Upper lobe of left lung (tissue), 6 donors: ENCODE results near the gene MPEG1. TPM values are rescaled to one million over a fixed set of nuclear protein-coding genes. Genes with fewer than 3 reads are reported as not detected.

ENCODE experiments used
- ATAC-seq, 2 donors: fragments of 200-7000 bp; cut with Tn5 transposase; one replicate each; pipeline ENCODE4 v1.9.1; 2022; ENCODE audit warnings: mild to moderate bottlenecking in 2 of 2, moderate library complexity in 2 of 2; ENCODE audit not compliant: low FRiP score in 2 of 2
- DNase-seq, 2 donors: peaks; one replicate each; pipeline ENCODE4 v3.0.0-alpha.2; 2019 to 2020
- H3K27ac ChIP-seq, 4 donors: fragments of 200-600 bp; sonication (generic); one replicate each; pipeline ENCODE4 v1.5.1; 2016 to 2019
- H3K27me3 ChIP-seq, 4 donors: fragments of 200-600 bp; sonication (generic); one replicate each; pipeline ENCODE4 v1.5.1; 2017 to 2019
- H3K36me3 ChIP-seq, 4 donors: fragments of 200-600 bp; sonication (generic); one replicate each; pipeline ENCODE4 v1.5.1; 2016 to 2019
- H3K4me1 ChIP-seq, 4 donors: fragments of 200-600 bp; sonication (generic); one replicate each; pipeline ENCODE4 v1.5.1; 2018 to 2019
- H3K4me3 ChIP-seq, 4 donors: fragments of 200-600 bp; sonication (generic); one replicate each; pipeline ENCODE4 v1.5.1; 2017 to 2019; ENCODE audit warnings: mild to moderate bottlenecking in 2 of 4, moderate library complexity in 1 of 4
- H3K9me3 ChIP-seq, 4 donors: fragments of 200-600 bp; sonication (generic); one replicate each; pipeline ENCODE4 v1.5.1; 2018 to 2019
- CTCF ChIP-seq, 6 experiments: fragments of 450-650 bp in 4 of 6; fragments of 200-600 bp in 2 of 6; sonication (generic) in 2 of 6; IDR thresholded peaks; one replicate each; pipeline ENCODE4 v1.5.1; 2016 to 2019; ENCODE audit warnings: antibody characterized with exemption in 6 of 6
- EP300 ChIP-seq, 4 donors: sonication (generic); formaldehyde crosslinking; IDR thresholded peaks; one replicate each; pipeline ENCODE4 v1.5.1; 2017; ENCODE audit warnings: antibody characterized with exemption in 4 of 4, control low read depth in 2 of 4
- POLR2A ChIP-seq, 4 donors: fragments of 450-650 bp; IDR thresholded peaks; one replicate each; pipeline ENCODE4 v1.5.1; 2016 to 2017; ENCODE audit warnings: antibody characterized with exemption in 4 of 4, mild to moderate bottlenecking in 2 of 4
- POLR2AphosphoS5 ChIP-seq, 2 donors: sonication (generic); formaldehyde crosslinking; IDR thresholded peaks; one replicate each; pipeline ENCODE4 v1.5.1; 2017; ENCODE audit warnings: antibody characterized with exemption in 2 of 2
- WGBS, 2 donors: methylation state at CpG; one replicate each; pipeline ENCODE4 v1.1.5; 2017 to 2018; 5-methylcytosine and 5-hydroxymethylcytosine counted together
- total RNA-seq, 6 donors: library from RNA; depleted of rRNA in 4 of 6; stranded (reverse); fragments of >200 nt in 4 of 6; gene quantifications; one replicate each; pipeline versions ENCODE4 v1.1.0 to v1.2.1, GENCODE V29; 2016 to 2021
- donor health status: DM: no; HTN: no; CAD: no; lungs with moderate emphysema.
- donor health status: DM: no; HTN: yes; CAD: no; lungs with severe emphysema.

The MPEG1 gene
- total RNA-seq, 6 donors from 2014 or later: 5.5 to 59.2 (median 25.1) TPM

GRCh38 chr11:59191095-59191494 lies 21.6 kb downstream of the MPEG1 start:
- H3K4me1 ChIP-seq: peaks cover 33 to 48% (median 46%) of the 10 kb centered on the region in 4 donors
- 90 to 98% methylated on average over 4 of the region's 4 CpGs for WGBS, 2 donors
- no peak overlapping the region for H3K4me3 ChIP-seq
- peaks cover 0 to 30% (median 8%) of the 10 kb centered on the region in 4 donors for H3K36me3 ChIP-seq
- no peak for TF ChIP-seq CTCF (IDR thresholded peaks at IDR 0.05)
- no peak for TF ChIP-seq POLR2A (IDR thresholded peaks at IDR 0.05)
- no peak for TF ChIP-seq EP300 (IDR thresholded peaks at IDR 0.05)
- TF ChIP-seq POLR2AphosphoS5 (IDR thresholded peaks at IDR 0.05): no peak
- no peaks in the 10 kb centered on the region for H3K9me3 ChIP-seq
- DNase-seq (no peak), ATAC-seq (no peak)
- H3K27me3 ChIP-seq: no peaks in the 10 kb centered on the region
- peak overlapping the region in 2 of 4 donors; percentile 15 to 62 for H3K27ac ChIP-seq

GRCh38 chr11:59189986-59190385 lies 22.7 kb downstream of the MPEG1 start:
- WGBS, 2 donors: 8 to 14% methylated on average over 4 of the region's 4 CpGs
- Histone ChIP-seq H3K27me3 (no peaks in the 10 kb centered on the region), H3K4me1 (peaks cover 38 to 56% (median 51%) of the 10 kb centered on the region in 4 donors), H3K4me3 (no peak overlapping the region), H3K9me3 (no peaks in the 10 kb centered on the region), H3K27ac (peak overlapping the region in 3 of 4 donors; percentile 15 to 74 (median 73)), H3K36me3 (peaks cover 0 to 23% (median 3%) of the 10 kb centered on the region in 4 donors)
- peak in 1 of 2 donors; percentile 6 for TF ChIP-seq POLR2AphosphoS5 (IDR thresholded peaks at IDR 0.05)
- TF ChIP-seq EP300 (IDR thresholded peaks at IDR 0.05): peak in 1 of 4 donors; percentile 59
- no peak for TF ChIP-seq CTCF (IDR thresholded peaks at IDR 0.05)
- no peak for TF ChIP-seq POLR2A (IDR thresholded peaks at IDR 0.05)
- ATAC-seq (no peak), DNase-seq (no peak)

GRCh38 chr11:59188954-59189353 lies 23.8 kb downstream of the MPEG1 start:
- Histone ChIP-seq H3K27ac (peak overlapping the region; percentile 33 to 82 (median 74)), H3K9me3 (no peaks in the 10 kb centered on the region), H3K36me3 (peaks cover 0 to 19% (median 2%) of the 10 kb centered on the region in 4 donors), H3K27me3 (no peaks in the 10 kb centered on the region), H3K4me1 (peaks cover 48 to 58% (median 55%) of the 10 kb centered on the region in 4 donors), H3K4me3 (no peak overlapping the region)
- TF ChIP-seq POLR2A (IDR thresholded peaks at IDR 0.05) (no peak), EP300 (IDR thresholded peaks at IDR 0.05) (peak in 3 of 4 donors; percentile 18 to 68 (median 22)), POLR2AphosphoS5 (IDR thresholded peaks at IDR 0.05) (peak in 1 of 2 donors; percentile 47), CTCF (IDR thresholded peaks at IDR 0.05) (no peak)
- DNase-seq (no peak), ATAC-seq (no peak)
- WGBS, 2 donors: 61 to 65% methylated on average over 4 of the region's 4 CpGs

GRCh38 chr11:59187587-59187986 lies 25.1 kb downstream of the MPEG1 start:
- TF ChIP-seq POLR2AphosphoS5 (IDR thresholded peaks at IDR 0.05): peak; percentile 79 to 81
- TF ChIP-seq CTCF (IDR thresholded peaks at IDR 0.05): no peak
- peak in 2 of 4 donors; percentile 21 to 25 for TF ChIP-seq EP300 (IDR thresholded peaks at IDR 0.05)
- ATAC-seq (peak; percentile 51 to 73), DNase-seq (peak; percentile 72 to 76)
- Histone ChIP-seq H3K27ac (peak overlapping the region; percentile 28 to 82 (median 74)), H3K9me3 (no peaks in the 10 kb centered on the region), H3K4me1 (peaks cover 51 to 64% (median 55%) of the 10 kb centered on the region in 4 donors), H3K27me3 (no peaks in the 10 kb centered on the region), H3K36me3 (peaks cover 0 to 15% (median 0%) of the 10 kb centered on the region in 4 donors), H3K4me3 (no peak overlapping the region)
- WGBS, 2 donors: 58 to 59% methylated on average over 6 of the region's 6 CpGs

GRCh38 chr11:59187035-59187434 lies 25.7 kb downstream of the MPEG1 start:
- H3K4me3 ChIP-seq: no peak overlapping the region
- peaks cover 51 to 64% (median 55%) of the 10 kb centered on the region in 4 donors for H3K4me1 ChIP-seq
- ATAC-seq: no peak
- H3K27me3 ChIP-seq: no peaks in the 10 kb centered on the region
- H3K27ac ChIP-seq: peak overlapping the region; percentile 28 to 82 (median 74)
- TF ChIP-seq EP300 (IDR thresholded peaks at IDR 0.05) (no peak), POLR2AphosphoS5 (IDR thresholded peaks at IDR 0.05) (no peak), POLR2A (IDR thresholded peaks at IDR 0.05) (no peak), CTCF (IDR thresholded peaks at IDR 0.05) (no peak)
- H3K36me3 ChIP-seq: peaks cover 0 to 15% (median 0%) of the 10 kb centered on the region in 4 donors
- DNase-seq: no peak
- H3K9me3 ChIP-seq: no peaks in the 10 kb centered on the region
- WGBS, 2 donors: 46 to 86% methylated on average over 1 to 3 of the region's 3 CpGs
